MV-4-11 (cell line): ENCODE results near the gene DRC1.

ENCODE experiments used
- DNase-seq: peaks from one replicate; lab custom pipeline; 2025; lab: John Stamatoyannopoulos, UW

DRC1 gene

DNA sequence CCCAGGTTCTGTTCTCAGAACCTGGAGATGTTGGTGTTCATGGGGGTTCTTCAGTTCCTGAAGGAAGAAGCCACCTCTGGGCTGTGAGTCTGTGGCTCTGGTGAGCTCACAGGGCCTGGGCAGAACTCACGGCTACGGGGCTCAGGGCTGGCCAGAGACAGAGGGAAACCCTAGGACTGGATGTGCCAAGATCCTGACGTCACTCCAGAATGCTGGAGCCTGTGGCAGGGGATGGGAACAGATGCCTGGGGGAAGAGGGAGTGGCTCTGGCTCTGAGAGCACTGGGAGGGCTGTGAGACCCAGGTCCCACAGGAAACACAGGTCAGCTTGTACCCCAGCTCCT is 76.2 kb downstream of the DRC1 start, which contains the start of gene OTOF:
TSS of gene OTOF (minus strand) at position 214 of the 343 bp plus-strand sequence.
- DNase-seq: no peak

DNA sequence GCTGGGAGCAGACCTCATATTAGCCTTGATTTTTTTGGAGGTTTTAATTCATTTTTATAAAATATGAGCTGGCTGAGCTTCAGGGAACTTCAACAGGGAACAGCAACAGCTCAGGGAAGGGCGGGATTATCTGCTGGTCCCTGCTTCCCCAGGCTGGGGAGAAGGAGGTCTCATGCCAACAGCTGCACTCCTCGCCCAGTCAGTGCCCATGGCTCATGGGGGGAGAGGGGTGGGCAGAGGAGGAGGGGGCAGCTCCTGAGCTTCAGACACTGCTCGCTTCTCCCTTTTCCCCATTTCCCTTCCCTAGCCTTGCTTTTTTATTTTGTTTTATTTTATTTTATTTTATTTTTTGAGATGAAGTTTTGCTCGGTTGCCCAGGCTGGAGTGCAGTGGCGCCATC is 76.6 kb downstream of the DRC1 start:
- no peak for DNase-seq

DNA sequence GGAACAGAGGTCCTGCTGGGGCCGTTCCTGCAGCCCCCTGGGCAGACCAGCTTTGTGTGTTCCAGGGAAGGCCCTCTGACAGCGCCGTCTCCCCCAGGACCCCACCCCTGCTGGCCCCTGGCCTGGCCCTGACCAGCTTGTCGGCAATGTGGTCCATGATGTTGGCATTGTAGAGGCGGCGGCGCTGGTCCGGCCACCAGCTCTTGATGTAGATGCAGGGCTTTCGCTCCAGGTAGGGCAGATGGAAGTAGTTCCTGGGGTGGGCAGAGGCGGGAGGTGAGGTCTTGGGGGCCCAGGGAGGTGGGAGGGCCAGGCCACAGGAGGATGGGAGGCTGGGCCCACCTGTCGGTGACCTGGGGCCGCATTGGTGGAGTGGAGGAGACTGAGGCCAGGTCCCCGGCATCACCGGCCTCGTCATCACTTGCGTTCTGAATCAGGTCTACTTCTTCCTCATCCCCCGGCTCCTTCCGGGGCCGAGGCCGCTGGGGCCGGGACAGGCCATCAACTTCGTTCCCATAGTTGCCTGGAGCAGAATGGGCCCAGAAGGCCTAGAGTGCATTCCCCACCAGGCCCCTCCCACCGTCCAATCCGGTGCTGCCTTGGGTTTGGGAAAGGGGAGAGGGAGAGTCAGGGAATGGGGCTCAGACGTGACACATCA is 77.5 kb downstream of the DRC1 start:
- no peak for DNase-seq

DNA sequence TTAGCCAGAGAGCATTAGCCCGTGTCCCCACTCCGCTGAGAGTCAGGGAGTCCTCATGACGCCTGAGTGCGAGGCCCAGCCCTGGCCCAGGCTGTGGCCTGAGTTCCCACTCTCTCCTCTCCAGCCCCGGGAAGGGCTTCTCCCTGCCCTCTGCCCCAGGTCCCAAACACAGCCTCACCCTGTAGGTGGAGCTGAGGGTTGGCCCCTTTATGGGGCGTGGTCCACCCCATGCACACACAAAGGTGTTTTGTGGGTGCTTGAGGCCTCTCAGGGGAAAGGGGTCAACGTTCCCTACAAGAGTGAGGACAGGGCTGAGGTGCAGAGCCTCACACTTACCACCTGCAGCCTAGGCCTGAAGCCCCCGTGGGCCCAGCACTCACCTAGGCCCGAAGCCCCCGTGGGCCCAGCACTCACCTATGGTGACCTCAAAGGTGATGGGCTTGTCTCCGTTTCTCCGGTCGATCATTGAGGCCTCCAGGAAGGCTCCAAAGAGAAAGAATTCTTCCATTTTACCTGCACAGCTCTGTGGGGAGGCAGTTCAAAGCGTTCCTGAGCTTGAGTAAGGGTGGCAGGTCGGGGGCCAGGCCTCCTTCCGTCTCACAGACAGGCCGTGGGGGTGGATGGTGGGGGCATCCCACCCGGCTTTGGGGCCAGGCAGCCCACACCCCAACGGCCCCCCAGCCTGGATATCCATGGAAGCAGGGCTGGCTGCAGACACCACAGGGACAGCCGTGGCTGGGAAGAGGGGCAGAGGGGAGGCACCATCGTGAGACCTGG is 78.3 kb downstream of the DRC1 start:
- DNase-seq: no peak

DNA sequence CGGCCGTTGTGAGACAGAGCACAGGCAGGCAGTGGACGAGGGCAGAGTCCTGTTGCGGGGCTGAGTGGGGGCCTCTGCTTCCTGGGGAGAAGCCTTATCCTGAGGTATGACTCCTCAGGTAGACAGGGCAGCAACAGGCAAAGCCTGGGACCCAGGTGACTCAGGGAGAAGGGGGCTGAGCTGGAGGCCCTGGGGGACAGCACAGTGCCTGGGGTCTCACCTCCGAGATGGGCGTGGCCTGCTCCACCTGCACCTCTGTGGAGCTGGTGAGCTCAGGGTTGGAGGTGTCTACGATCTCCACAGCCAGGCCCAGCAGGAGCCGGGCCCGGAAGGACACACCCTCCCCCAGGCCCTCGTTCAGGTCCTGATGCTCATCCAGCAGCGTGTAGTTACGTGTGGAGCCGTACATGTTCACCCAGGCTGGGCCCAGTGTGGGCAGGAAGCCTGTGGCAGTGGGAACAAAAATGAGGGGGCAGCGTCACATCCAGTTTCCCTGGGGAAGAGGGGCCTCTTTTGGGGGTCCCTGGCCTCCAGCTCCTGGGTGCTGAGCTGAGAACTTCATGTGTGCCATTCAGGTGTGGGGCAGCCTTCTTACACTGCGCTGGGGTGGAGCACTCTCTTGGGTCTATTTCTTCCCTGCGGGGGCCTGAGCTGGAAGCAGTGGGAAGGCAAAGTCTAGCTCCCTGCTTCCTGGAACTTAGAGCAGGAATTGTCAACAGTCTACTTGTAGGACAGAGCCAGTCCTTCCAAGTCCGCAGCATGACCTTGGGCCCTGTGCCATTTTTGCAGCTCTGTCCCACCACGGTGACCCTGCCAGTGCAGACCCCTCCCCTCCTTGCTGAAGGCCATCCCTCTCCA is 79.1 kb downstream of the DRC1 start:
- DNase-seq: no peak

DNA sequence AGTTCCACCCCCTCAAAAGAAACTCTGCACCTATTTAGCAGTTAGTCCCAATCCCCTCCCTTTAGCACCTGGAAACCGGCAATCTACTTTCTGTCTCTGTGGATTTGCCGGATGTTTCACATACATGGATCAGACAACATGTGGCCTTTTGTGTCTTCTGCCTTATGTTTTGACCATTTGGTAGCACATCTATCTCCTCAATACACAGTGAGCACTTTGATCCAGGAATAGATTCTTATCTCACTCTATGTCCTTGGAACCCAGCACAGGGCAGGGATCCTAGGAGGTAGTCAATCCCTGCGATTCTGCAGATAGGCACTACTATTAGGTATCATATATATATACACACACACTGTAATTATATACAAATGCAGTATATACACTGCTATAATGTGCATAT is 80.0 kb downstream of the DRC1 start:
- DNase-seq: no peak

DNA sequence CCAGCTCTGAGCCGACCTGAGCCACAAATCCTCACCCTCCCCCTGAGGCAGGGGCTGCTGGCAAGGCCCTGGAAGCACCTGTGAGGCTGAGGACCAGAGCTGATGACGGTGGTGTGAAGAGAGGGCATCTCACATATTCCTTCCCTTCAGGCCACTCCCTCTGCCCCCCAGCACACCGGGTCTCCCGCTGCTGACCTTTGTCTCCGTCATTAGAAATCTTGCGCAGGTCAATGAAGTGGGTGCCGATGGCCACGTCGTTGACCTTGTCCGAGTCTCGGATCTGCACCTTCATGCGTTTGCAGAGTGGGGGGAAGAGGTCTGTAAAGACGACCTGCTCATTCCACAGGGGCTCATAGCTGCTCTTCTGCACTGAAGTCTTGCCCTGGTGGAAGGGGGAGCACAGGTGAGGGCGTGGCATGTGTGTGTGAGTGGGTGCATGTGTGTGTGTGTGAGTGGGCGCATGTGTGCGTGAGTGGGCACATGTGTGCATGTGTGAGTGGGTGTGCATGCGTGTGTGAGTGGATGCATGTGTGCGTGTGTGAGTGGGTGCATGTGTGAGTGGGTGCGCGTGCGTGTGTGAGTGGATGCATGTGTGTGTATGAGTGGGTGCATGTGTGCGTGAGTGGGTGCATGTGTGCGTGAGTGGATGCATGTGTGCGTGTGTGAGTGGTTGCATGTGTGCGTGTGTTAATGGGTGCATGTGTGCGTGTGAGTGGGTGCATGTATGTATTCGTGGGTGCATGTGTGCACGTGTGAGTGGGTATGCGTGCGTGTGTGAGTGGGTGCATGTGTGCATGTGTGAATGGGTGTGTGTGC is 80.7 kb downstream of the DRC1 start:
- DNase-seq: no peak

DNA sequence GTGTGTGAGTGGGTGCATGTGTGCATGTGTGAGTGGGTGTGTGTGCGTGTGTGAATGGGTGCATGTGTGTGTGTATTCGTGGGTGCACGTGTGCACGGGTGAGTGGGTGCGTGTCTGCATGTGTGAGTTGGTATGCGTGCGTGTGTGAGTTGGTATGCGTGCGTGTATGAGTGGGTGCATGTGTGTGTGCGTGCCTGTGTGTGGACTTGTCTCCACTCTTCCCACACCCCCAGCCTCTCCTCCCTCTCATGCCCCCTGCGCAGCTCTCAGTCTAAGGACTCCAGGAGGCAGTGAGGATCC is 81.3 kb downstream of the DRC1 start:
- no peak for DNase-seq

DNA sequence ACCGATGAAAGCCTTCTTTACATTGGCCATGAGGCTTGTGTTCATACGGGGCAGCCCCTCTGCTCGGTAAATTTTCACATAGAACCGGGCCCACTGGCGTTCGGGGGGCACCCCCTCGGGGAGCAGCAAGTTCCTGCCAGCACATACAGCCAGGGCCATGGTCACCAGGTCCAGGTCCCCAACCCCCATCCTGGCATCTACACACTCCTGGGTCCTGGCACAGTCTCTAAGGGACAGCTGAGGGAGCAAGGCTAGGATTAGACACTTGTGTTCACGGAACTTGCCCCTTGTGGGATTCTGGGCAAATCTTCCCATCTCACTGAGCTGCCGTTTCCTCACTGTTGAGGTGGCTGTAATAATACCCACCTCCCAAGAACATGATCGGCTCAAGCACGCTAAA is 81.8 kb downstream of the DRC1 start:
- DNase-seq: no peak

DNA sequence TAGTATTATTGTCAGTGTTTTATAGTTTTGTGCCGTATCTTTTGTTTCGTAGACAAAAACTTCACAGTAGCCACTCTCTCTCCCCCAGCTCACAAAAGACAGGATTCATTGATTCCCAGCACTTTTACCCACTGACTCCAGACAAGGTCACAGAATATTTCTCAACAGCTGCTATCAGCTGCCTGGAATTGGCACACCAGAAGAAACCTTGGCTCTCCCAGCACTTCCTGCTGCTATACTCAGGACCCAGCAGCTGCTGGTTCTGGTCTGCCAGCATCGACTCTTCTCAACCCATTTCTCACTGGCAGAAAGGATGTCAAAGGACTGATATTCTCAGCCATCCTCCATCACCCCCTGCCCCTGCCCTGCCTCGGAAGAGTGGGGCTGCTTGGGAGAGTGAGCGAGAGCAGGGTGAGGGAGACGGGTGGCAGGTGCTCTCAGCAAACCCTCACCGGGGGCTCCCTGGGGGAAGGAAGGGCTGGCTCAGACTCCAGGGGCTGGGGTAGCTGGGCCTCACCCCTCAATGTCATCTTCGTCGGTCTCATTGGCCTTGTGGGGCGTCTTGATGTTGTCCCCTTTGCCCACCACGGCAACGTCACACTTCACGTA is 82.3 kb downstream of the DRC1 start:
- no peak for DNase-seq

DNA sequence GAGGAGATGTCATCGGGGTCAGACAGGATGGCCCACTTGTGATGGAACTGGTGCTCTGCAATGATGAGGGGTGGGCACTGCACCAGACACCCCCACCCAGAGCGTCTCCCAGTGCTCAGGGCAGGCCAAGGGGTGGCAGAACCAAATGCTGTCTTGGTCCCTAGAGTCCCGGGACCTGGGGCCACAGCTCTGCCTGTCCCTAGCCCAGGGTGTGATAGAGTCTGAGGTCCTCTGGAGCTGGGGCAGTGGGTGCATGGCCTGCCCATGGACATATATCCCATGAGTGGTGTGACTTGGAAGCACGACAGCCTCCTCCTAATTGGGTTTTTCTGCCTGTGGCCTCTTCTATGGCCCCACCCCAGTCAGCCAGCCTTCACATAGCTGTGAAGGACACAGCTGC is 82.9 kb downstream of the DRC1 start:
- DNase-seq: no peak

DNA sequence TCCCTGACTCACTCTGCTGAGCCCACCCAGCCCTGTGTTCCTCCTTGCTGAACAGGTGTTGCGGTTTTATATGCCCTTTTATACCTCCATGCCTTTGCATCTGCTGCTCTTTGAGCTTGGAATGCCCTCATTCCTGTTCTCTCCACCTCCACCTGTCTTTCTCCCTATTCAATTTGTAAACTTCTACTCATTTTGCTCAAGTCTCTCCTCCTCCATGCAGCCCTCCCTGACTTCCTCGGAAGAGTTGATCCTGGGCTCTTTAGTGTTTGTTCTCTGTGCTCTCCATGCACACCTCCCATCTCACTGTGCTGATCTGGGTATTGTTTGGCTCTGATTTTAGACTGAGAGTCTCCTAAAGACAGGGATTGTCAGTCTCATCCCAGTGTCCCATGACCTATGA is 83.4 kb downstream of the DRC1 start:
- no peak for DNase-seq

DNA sequence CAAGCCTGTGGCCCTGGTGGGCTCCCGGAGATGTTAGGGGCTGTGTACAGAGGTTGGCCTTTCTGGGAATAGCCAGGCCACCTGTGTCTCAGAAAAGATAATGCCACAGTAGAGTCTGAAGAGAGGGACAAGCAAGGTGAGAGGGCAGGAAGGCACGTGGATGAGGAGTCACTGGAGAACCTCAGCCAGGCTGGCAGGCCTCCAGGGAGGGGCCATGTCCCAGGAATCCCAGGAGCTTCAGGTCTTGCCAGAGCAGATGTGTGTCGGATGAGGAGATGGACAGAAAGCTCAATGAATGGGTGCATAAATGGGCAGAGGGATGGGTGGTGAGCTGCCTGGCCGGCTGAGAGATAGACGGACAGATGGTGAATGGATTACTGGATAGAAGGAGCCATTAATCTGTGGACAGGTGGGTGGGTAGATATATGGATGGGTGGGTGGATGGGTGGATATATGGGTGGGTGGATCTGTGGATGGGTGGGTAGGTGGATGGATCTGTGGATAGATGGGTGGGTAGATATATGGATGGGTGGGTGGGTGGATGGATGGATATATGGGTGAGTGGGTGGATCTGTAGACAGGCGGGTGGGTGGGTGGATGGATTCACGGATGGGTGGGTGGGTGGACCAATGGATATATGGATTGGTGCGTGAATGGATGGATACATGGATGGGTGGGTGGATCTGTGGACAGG is 84.2 kb downstream of the DRC1 start:
- no peak for DNase-seq

DNA sequence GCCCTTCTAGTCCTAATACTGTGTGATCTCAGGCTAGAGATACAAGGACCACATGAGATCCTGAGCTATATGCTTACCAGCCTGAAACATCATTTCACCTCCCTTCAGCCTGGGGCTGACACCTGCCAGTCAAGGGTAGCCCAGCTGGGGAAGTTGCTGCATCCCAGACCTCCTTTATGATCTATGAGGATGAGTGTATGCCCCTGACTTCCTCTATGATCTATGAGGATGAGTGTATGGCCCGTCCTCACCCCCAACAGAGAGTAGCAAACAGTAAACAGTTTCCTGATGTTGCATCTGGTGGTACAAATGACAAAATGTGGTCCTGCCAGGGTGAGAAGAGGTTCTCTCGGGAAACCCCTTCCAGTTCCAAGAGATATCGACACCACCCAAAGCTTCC is 85.1 kb downstream of the DRC1 start:
- no peak for DNase-seq

DNA sequence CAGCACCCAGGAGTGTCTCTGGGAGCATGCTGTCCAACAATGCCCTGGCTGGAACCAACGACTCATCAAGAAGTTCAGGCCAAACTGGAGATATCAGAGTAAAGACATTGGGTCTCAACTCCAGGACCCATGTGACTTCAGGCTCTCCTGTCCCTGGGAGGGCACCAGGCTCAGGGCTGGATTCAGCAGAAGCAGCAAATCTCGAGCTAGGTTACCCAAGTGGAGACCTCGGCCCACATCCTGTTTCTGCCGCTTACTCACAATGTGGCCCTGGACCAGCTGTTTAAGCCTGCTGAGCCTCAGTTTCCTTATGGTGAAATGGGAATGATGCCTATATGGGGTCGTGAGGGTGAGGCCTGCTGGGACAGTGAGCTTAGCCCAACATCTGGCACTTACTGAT is 85.5 kb downstream of the DRC1 start:
- DNase-seq: peak; percentile 21

DNA sequence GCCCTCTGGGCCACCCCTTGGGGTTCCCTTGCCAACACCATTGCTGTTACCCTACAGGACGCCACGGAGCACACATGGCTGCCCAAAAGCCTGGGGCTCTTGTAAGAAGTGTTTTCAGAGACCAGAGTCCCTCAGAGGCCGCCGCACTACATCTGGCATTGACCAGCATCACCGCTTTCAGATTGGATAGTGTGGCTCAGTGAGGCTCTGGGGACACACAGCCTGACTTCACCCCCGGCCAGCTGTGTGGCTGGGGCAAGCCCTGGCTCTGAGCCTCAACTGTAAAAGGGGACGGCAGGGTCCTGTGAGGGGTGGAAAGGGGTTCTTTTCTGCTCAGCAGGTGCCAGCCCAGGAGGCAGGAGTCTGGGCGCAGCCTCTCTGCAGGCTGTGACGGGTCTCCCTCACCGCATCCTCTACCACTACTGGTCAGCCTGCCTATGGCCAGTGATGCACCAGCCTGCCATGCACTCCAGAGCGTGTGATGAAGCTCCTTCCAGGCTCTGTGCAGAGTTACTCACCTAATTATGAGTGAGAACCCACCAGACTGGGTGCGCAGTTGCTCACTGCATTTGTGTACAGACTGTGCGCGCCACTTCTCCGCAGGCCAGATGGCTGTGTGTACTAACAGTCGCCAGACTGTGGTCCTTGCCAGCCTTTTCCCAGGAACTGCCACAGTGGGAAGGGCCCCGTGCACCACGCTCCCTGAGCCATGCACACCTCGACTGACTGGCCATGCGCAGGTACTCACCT is 86.9 kb downstream of the DRC1 start:
- DNase-seq: no peak

DNA sequence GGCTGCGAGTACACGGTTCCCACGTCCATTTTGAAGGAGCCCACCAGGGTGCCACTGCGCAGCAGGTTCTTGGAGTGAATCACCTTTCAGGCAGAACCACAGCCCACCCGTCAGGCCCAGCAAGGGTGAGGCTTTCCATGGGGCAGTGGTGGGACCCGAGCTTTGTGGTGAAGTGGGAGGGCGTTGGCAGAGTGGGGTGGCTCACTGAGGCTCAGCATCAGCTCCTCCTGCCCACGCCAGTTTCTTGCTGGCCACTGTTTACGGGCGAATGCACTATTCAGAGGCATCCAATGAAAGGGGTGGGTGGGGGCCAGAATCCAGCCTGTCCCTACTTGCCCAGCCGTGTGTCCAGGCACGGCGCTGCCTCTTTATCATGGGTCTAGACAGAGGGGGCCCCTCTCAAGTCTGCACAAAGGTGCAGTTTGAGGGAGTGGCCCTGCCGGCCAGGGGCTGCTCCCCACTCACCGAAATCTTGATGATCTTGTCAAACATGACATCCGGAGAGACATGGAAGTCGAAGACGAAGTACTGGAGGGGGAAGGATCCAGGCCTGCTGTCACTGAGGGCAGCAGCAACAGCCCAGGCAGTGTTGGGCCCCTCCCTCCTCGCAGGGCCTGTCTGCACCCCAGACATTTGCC is 87.6 kb downstream of the DRC1 start:
- no peak for DNase-seq

DNA sequence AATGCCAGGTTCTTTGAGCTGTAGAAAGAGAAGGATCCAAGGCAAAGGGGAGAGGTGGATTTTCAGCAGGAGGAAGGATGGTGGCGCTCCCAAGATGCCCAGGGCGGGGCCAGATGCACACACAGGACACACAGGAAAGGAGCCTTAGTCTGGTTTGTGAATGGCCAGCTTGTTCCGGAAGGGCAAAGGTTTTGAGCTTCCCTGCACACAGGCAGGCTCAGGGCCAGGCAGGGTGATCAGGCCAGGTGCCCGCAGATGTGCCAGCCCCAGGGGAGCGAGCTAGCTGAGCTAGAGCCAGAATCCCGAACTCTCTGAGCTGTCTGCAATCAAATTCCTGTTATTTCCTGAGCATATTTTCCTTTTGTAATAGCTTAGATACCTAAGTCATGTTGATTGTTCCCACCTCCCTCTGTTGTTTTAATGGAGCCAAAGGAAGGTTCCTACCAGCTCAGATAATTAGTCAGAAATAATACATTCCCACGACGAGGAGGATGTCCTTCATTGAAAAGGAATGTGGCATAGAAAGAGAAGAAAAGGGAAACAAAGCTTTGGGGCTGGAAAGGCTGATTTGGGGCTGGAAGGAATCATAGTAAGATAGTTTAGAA is 89.9 kb downstream of the DRC1 start:
- no peak for DNase-seq

DNA sequence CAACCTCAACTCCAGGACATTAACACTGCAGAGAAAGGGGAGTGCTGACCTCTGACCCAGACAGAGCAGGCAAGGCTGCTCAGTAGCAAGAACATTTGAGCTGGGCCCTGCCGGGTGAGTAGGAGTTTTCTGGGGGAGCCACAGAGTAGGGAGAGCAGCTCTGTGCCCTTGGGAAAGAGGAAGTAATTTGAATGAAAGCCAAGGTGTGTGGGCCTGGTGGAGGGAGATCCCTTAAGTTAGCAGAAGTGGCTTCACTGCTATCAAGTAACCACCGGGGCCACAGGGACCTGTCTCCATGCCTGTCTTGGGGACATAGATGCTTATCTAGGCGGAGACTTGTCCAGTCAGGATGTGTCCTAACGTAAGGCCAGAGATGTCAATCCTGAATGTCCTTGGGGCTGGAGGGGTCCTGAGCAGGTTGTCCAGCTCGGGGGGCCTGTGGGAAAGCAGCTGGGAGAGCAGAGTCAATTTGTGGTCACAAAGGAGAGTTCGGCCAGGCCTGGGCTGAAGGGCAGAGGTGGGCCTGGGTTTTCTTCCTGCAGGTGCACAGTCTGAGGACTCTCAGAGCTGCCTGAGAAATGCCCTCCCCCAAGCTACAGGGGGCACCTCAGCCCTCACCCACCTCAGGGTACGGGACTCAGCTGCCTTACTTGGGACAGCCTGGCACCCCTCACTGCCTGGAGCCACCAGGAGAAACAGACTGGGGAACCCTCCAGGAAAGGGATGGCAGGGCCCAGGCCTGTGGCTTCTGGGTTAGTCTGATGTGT is 91.2 kb downstream of the DRC1 start:
- DNase-seq: peak; percentile 36
